ENCODE results near the gene ACOT7. TPM values are rescaled to one million over a fixed set of nuclear protein-coding genes. Genes with fewer than 3 reads are reported as not detected.
A peak's percentile ranks its signal among the peaks of the same experiment; 100 is the strongest.

Gene ACOT7
- total RNA-seq, 1 experiment from 2014 or later = 151 TPM

DNA sequence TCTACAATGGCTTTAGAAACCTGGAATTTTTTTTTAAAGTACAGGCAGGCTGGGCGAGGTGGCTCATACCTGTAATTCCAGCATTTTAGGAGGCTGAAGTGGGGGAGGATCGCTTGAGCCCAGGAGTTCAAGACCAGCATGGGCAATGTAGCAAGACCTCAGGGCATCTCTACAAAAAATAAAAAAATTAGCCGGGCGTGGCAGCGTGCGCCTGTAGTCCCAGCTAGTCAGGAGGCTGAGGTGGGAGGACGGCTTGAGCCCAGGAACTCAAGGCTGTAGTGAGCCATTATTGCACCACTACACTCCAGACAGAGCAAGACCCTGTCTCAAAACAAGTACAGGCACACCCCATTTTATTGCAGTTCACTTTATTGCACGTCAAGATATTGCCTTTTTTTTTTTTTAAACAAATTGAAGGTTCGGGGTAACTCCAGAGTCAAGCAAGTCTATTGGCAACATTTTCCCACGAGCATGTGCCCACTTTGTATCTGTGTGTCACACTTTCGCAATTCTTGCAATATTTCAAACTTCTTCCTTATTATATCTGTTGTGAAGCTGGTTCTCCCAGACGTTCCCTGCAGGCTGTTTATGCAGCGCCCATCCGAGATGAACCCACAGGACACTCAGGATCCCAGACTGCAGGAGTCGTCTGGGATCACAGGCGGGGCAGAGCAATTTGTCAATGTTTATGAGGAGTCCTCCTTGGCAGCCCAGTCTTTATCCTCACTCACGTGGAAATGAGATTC is 21.5 kb upstream of the ACOT7 start:
- Mint-ChIP-seq H3K4me3 (no peak overlapping the region), H3K4me1 (peaks cover 20% of the 10 kb centered on the region), H3K27ac (peak overlapping the region; percentile 94), H3K9me3 (no peaks in the 10 kb centered on the region), H3K27me3 (ENCODE audit: low read depth) (peaks cover 81% of the 10 kb centered on the region), H3K36me3 (no peaks in the 10 kb centered on the region)
- ChIA-PET CTCF (interaction anchor here (0.7 to 4.0 kb wide), 51 partner anchors 8 to 373 kb away, joined by 3 to 37 read pairs (median 5); partner anchors contain the start of genes ACOT7, DNAJC11, RNF207 and TNFRSF25), POLR2A (no interaction called here)
- DNase-seq (ENCODE audit: low spot score) (no peak), ATAC-seq (no peak)
- TF ChIP-seq, protein P1, sequence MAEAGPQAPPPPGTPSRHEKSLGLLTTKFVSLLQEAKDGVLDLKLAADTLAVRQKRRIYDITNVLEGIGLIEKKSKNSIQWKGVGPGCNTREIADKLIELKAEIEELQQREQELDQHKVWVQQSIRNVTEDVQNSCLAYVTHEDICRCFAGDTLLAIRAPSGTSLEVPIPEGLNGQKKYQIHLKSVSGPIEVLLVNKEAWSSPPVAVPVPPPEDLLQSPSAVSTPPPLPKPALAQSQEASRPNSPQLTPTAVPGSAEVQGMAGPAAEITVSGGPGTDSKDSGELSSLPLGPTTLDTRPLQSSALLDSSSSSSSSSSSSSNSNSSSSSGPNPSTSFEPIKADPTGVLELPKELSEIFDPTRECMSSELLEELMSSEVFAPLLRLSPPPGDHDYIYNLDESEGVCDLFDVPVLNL (CRISPR knock-in tag; IDR thresholded peaks at IDR 0.05; ENCODE audit: borderline replicate concordance, low read depth) = no peak
- TF ChIP-seq RELA (CRISPR knock-in tag; IDR thresholded peaks at IDR 0.05; ENCODE audit: borderline replicate concordance) (no peak), GTF2I (CRISPR knock-in tag; conservative IDR thresholded peaks at IDR 0.05) (no peak), RORB (CRISPR knock-in tag; IDR thresholded peaks at IDR 0.05) (no peak), SMAD4 (CRISPR knock-in tag; IDR thresholded peaks at IDR 0.05) (no peak)
- TF ChIP-seq, protein P2, sequence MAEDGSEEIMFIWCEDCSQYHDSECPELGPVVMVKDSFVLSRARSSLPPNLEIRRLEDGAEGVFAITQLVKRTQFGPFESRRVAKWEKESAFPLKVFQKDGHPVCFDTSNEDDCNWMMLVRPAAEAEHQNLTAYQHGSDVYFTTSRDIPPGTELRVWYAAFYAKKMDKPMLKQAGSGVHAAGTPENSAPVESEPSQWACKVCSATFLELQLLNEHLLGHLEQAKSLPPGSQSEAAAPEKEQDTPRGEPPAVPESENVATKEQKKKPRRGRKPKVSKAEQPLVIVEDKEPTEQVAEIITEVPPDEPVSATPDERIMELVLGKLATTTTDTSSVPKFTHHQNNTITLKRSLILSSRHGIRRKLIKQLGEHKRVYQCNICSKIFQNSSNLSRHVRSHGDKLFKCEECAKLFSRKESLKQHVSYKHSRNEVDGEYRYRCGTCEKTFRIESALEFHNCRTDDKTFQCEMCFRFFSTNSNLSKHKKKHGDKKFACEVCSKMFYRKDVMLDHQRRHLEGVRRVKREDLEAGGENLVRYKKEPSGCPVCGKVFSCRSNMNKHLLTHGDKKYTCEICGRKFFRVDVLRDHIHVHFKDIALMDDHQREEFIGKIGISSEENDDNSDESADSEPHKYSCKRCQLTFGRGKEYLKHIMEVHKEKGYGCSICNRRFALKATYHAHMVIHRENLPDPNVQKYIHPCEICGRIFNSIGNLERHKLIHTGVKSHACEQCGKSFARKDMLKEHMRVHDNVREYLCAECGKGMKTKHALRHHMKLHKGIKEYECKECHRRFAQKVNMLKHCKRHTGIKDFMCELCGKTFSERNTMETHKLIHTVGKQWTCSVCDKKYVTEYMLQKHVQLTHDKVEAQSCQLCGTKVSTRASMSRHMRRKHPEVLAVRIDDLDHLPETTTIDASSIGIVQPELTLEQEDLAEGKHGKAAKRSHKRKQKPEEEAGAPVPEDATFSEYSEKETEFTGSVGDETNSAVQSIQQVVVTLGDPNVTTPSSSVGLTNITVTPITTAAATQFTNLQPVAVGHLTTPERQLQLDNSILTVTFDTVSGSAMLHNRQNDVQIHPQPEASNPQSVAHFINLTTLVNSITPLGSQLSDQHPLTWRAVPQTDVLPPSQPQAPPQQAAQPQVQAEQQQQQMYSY (CRISPR knock-in tag; IDR thresholded peaks at IDR 0.05) = no peak
- TF ChIP-seq, protein P3, sequence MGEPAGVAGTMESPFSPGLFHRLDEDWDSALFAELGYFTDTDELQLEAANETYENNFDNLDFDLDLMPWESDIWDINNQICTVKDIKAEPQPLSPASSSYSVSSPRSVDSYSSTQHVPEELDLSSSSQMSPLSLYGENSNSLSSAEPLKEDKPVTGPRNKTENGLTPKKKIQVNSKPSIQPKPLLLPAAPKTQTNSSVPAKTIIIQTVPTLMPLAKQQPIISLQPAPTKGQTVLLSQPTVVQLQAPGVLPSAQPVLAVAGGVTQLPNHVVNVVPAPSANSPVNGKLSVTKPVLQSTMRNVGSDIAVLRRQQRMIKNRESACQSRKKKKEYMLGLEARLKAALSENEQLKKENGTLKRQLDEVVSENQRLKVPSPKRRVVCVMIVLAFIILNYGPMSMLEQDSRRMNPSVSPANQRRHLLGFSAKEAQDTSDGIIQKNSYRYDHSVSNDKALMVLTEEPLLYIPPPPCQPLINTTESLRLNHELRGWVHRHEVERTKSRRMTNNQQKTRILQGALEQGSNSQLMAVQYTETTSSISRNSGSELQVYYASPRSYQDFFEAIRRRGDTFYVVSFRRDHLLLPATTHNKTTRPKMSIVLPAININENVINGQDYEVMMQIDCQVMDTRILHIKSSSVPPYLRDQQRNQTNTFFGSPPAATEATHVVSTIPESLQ (CRISPR knock-in tag; IDR thresholded peaks at IDR 0.05) = no peak

DNA sequence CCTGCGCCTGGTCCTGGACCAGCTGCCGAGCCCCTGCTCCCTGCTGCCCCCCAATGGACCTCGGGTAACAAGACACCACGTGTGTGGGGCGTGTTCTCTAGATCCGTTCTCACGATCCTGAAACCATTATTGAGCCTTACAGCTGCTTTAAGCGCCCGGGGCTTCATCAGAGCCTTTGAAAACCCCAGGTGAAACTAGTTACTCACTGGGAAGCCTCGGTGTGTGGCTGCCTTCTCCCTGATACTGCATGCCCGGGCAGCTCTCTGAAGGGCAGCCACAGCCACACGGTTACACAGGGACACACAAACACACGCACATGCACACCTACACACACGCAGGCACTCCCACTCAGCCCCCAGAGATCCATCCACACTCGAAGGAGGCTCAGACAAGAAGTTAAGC is 20.9 kb upstream of the ACOT7 start:
- POLR2A ChIA-PET = no interaction called here
- DNase-seq (ENCODE audit: low spot score) (peak; percentile 86), ATAC-seq (peak; percentile 89)
- Mint-ChIP-seq H3K4me1 (peaks cover 20% of the 10 kb centered on the region), H3K9me3 (no peaks in the 10 kb centered on the region), H3K27ac (peak overlapping the region; percentile 95), H3K36me3 (no peaks in the 10 kb centered on the region), H3K4me3 (peak overlapping the region; percentile 47), H3K27me3 (ENCODE audit: low read depth) (peaks cover 78% of the 10 kb centered on the region)
- CTCF ChIA-PET = interaction anchor here (0.6 to 4.0 kb wide), 51 partner anchors 9 to 406 kb away, joined by 3 to 37 read pairs (median 4); partner anchors contain the start of genes ACOT7, DNAJC11, PLEKHG5 and RNF207
- TF ChIP-seq, protein P4, sequence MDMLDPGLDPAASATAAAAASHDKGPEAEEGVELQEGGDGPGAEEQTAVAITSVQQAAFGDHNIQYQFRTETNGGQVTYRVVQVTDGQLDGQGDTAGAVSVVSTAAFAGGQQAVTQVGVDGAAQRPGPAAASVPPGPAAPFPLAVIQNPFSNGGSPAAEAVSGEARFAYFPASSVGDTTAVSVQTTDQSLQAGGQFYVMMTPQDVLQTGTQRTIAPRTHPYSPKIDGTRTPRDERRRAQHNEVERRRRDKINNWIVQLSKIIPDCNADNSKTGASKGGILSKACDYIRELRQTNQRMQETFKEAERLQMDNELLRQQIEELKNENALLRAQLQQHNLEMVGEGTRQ (CRISPR knock-in tag; IDR thresholded peaks at IDR 0.05) = peak; percentile 78
- no peak for TF ChIP-seq RELA (CRISPR knock-in tag; IDR thresholded peaks at IDR 0.05; ENCODE audit: borderline replicate concordance)
- TF ChIP-seq, protein P3 (CRISPR knock-in tag; IDR thresholded peaks at IDR 0.05) = no peak
- TF ChIP-seq, protein P5, sequence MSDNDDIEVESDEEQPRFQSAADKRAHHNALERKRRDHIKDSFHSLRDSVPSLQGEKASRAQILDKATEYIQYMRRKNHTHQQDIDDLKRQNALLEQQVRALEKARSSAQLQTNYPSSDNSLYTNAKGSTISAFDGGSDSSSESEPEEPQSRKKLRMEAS (CRISPR knock-in tag; IDR thresholded peaks at IDR 0.05) = peak; percentile 76; the same call in 1 of the 2 replicates
- TF ChIP-seq GTF2I (CRISPR knock-in tag; conservative IDR thresholded peaks at IDR 0.05) = no peak
- TF ChIP-seq, protein P6, sequence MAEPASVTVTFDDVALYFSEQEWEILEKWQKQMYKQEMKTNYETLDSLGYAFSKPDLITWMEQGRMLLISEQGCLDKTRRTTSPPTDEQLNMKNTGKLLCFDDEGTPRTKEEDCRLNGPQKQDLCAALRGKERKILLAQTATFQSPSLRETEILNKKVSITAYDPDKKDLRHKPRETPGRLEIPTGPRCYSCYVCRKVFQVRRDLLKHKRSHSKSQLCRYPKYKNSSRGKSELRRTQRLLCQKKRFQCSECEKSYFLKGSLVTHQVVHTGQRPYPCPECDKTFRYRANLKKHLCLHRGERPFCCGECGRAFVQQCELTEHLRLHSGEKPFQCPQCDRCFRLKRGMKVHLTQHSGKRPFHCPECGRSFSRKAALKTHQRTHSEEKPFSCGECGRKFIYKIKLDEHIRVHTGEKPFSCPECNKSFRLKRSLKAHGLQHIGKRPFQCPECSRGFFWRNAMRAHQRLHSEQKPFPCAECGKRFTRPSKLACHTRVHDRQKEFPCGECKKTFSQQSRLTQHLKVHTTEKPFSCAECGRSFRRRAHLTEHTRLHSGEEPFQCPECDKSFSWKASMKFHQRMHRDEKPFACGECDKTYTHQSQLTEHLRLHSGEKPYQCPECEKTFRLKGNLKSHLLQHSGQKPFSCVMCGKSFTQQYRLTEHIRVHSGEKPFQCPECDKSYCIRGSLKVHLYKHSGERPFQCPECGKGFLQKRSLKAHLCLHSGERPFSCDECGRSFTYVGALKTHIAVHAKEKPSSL (CRISPR knock-in tag; conservative IDR thresholded peaks at IDR 0.05) = no peak
- TF ChIP-seq, protein P7, sequence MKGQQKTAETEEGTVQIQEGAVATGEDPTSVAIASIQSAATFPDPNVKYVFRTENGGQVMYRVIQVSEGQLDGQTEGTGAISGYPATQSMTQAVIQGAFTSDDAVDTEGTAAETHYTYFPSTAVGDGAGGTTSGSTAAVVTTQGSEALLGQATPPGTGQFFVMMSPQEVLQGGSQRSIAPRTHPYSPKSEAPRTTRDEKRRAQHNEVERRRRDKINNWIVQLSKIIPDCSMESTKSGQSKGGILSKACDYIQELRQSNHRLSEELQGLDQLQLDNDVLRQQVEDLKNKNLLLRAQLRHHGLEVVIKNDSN (CRISPR knock-in tag; IDR thresholded peaks at IDR 0.05) = peak; percentile 39; the same call in 1 of the 2 replicates
- TF ChIP-seq RORB (CRISPR knock-in tag; IDR thresholded peaks at IDR 0.05) = no peak
- TF ChIP-seq, protein P8, sequence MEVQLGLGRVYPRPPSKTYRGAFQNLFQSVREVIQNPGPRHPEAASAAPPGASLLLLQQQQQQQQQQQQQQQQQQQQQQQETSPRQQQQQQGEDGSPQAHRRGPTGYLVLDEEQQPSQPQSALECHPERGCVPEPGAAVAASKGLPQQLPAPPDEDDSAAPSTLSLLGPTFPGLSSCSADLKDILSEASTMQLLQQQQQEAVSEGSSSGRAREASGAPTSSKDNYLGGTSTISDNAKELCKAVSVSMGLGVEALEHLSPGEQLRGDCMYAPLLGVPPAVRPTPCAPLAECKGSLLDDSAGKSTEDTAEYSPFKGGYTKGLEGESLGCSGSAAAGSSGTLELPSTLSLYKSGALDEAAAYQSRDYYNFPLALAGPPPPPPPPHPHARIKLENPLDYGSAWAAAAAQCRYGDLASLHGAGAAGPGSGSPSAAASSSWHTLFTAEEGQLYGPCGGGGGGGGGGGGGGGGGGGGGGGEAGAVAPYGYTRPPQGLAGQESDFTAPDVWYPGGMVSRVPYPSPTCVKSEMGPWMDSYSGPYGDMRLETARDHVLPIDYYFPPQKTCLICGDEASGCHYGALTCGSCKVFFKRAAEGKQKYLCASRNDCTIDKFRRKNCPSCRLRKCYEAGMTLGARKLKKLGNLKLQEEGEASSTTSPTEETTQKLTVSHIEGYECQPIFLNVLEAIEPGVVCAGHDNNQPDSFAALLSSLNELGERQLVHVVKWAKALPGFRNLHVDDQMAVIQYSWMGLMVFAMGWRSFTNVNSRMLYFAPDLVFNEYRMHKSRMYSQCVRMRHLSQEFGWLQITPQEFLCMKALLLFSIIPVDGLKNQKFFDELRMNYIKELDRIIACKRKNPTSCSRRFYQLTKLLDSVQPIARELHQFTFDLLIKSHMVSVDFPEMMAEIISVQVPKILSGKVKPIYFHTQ (CRISPR knock-in tag; IDR thresholded peaks at IDR 0.05) = no peak
- no peak for TF ChIP-seq ZNF121 (CRISPR knock-in tag; IDR thresholded peaks at IDR 0.05)
- no peak for TF ChIP-seq MYBL2 (CRISPR knock-in tag; IDR thresholded peaks at IDR 0.05)
- peak; percentile 40; the same call in 1 of the 2 replicates for TF ChIP-seq FOXP1 (CRISPR knock-in tag; IDR thresholded peaks at IDR 0.05; ENCODE audit: borderline replicate concordance)
